ENCODE measurements around the gene CBL. TPM values are rescaled to one million over a fixed set of nuclear protein-coding genes. Genes with fewer than 3 reads are reported as not detected.

The CBL gene
- total RNA-seq, 1 donor from 2014 or later, result 15.5 TPM

DNA sequence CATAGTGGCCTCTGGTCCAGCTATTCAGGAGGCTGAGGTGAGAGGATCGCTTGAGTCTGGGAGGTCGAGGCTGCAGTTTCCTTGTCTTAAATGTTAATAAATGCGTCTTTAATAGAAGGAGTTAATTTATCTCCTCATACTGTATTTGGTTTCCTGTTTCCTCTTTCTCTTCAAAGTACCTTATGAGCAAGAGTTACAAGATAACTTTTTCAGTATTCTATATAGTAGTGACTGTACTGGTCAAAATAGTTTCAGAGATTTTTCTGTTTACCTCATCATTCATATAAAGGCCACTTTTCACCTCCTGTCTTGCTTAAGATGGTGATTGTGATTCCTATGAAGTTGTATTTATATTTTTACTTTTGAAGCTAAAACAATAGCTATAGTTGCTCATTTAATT, 59.9 kb downstream of the CBL start:
- Histone ChIP-seq H3K36me3 (no peaks in the 10 kb centered on the region), H3K27ac (no peak overlapping the region), H3K9me3 (no peaks in the 10 kb centered on the region), H3K4me3 (no peak overlapping the region), H3K27me3 (no peaks in the 10 kb centered on the region), H3K4me1 (peaks cover 19% of the 10 kb centered on the region)
- DNase-seq (ENCODE audit: extremely low spot score in 2 of 2), result no peak
- intact Hi-C loops (cut with DNase I), result no loop called here
- TF ChIP-seq POLR2A (IDR thresholded peaks at IDR 0.05), result no peak
- TF ChIP-seq, protein P1, sequence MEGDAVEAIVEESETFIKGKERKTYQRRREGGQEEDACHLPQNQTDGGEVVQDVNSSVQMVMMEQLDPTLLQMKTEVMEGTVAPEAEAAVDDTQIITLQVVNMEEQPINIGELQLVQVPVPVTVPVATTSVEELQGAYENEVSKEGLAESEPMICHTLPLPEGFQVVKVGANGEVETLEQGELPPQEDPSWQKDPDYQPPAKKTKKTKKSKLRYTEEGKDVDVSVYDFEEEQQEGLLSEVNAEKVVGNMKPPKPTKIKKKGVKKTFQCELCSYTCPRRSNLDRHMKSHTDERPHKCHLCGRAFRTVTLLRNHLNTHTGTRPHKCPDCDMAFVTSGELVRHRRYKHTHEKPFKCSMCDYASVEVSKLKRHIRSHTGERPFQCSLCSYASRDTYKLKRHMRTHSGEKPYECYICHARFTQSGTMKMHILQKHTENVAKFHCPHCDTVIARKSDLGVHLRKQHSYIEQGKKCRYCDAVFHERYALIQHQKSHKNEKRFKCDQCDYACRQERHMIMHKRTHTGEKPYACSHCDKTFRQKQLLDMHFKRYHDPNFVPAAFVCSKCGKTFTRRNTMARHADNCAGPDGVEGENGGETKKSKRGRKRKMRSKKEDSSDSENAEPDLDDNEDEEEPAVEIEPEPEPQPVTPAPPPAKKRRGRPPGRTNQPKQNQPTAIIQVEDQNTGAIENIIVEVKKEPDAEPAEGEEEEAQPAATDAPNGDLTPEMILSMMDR (IDR thresholded peaks at IDR 0.05), result no peak
- no peak for TF ChIP-seq POLR2AphosphoS5 (IDR thresholded peaks at IDR 0.05; ENCODE audit: insufficient read depth in 1 of 2, low read depth in 1 of 2)

DNA sequence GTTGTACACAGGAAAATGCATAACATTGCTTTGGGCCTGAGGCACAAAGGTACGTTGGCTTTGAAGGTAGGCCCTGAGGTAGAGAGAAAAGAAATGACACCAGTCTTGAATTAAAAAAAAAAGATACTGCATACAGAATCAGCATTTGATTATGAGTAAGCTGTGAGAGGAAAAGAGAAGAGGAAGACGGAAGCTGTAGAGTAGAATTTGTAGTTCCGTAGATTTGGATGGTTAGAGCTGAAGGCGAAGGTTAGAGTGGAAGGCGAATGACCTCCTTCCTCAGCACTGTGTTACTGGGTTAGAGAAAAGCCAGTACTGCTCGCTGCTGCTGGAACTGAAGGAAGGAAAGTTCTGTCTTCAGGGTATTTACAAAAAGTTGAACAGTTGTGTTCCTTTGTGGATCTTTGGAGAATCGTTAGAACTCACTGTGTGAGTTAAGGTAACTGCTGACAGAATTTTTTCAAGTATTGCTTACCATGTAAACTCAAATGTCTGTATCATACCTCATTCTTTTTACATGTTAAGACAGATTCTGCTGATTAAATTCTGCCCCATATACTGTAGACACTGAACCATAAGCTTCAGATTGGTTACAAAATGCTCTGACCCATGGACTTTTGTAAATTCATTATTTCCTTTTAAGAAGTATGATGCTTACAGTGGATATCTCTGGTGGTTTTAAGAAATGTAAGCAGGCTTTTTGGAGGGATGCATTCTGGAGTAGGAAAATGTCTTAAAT, 60.5 kb downstream of the CBL start:
- Histone ChIP-seq H3K27ac (no peak overlapping the region), H3K4me3 (no peak overlapping the region), H3K27me3 (no peaks in the 10 kb centered on the region), H3K9me3 (no peaks in the 10 kb centered on the region), H3K4me1 (peaks cover 19% of the 10 kb centered on the region), H3K36me3 (no peaks in the 10 kb centered on the region)
- no peak for TF ChIP-seq POLR2AphosphoS5 (IDR thresholded peaks at IDR 0.05; ENCODE audit: insufficient read depth in 1 of 2, low read depth in 1 of 2)
- TF ChIP-seq, protein P1 (IDR thresholded peaks at IDR 0.05), result no peak
- intact Hi-C loops (cut with DNase I), result no loop called here
- DNase-seq (ENCODE audit: extremely low spot score in 2 of 2), result no peak

DNA sequence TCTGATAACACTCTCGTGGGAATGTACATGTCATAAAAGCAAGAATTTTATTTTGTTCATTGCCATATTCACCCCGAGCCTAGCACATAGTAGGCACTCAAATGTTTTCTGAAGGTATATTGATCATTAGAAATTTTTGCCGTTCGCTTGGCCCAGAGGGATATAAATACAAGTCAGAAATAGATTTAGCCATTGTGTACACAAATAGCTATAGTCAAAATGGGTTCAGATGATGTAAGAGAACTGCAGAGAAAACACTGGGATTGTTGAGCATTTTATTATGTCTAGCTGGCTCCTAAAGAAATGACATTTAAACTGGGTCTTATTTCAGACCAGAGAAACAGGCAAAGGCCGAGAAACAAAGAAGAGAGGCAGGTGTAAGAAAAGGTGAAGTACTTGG, 61.5 kb downstream of the CBL start:
- H3K4me3 ChIP-seq, result no peak overlapping the region
- TF ChIP-seq POLR2AphosphoS5 (IDR thresholded peaks at IDR 0.05; ENCODE audit: insufficient read depth in 1 of 2, low read depth in 1 of 2) (no peak), POLR2A (IDR thresholded peaks at IDR 0.05) (no peak)
- TF ChIP-seq, protein P1 (IDR thresholded peaks at IDR 0.05), result no peak
- intact Hi-C loops (cut with DNase I), result no loop called here
- H3K27me3 ChIP-seq, result no peaks in the 10 kb centered on the region
- H3K4me1 ChIP-seq, result peaks cover 13% of the 10 kb centered on the region
- DNase-seq (ENCODE audit: extremely low spot score in 2 of 2), result no peak
- no peaks in the 10 kb centered on the region for H3K9me3 ChIP-seq
- no peaks in the 10 kb centered on the region for H3K36me3 ChIP-seq
- H3K27ac ChIP-seq, result no peak overlapping the region

- H3K9me3 ChIP-seq, result no peaks in the 10 kb centered on the region
- no peak overlapping the region for H3K4me3 ChIP-seq
- no peak for TF ChIP-seq POLR2AphosphoS5 (IDR thresholded peaks at IDR 0.05; ENCODE audit: insufficient read depth in 1 of 2, low read depth in 1 of 2)
- no peak for TF ChIP-seq POLR2A (IDR thresholded peaks at IDR 0.05)
- TF ChIP-seq, protein P1 (IDR thresholded peaks at IDR 0.05), result no peak
- no peaks in the 10 kb centered on the region for H3K4me1 ChIP-seq
- H3K27ac ChIP-seq, result no peak overlapping the region
- H3K27me3 ChIP-seq, result no peaks in the 10 kb centered on the region
- no peak for DNase-seq (ENCODE audit: extremely low spot score in 2 of 2)
- intact Hi-C loops (cut with DNase I), result no loop called here
- H3K36me3 ChIP-seq, result peaks cover 0 to 31% of the 10 kb centered on the region in 2 donors
These were observed 67.6 kb downstream of the CBL start for GRCh38 chr11:119273721-119274120.

DNA sequence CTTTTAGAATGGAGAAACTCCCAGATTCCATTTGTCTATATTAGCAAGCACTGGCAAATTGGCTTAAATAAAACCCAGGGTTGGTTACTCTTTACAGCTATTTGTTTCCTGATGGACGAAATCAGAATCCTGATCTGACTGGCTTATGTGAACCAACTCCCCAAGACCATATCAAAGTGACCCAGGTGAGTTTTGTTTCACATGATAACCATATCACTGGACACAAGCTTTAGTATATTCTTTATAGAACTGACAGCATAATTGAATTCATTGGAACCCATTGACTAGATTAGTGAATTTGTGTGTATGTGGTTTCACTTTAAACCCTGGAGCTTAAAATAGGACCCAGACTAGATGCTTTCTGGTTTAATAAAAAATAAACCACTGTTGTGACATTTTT, 71.5 kb downstream of the CBL start:
- H3K4me3 ChIP-seq, result no peak overlapping the region
- no peaks in the 10 kb centered on the region for H3K9me3 ChIP-seq
- no peaks in the 10 kb centered on the region for H3K27me3 ChIP-seq
- TF ChIP-seq, protein P1 (IDR thresholded peaks at IDR 0.05), result no peak
- TF ChIP-seq POLR2AphosphoS5 (IDR thresholded peaks at IDR 0.05; ENCODE audit: insufficient read depth in 1 of 2, low read depth in 1 of 2) (no peak), POLR2A (IDR thresholded peaks at IDR 0.05) (no peak)
- H3K4me1 ChIP-seq, result no peaks in the 10 kb centered on the region
- peaks cover 0 to 38% of the 10 kb centered on the region in 2 donors for H3K36me3 ChIP-seq
- intact Hi-C loops (cut with DNase I), result no loop called here
- no peak for DNase-seq (ENCODE audit: extremely low spot score in 2 of 2)
- no peak overlapping the region for H3K27ac ChIP-seq
